ENCODE results near the gene ITGB8. TPM values are rescaled to one million over a fixed set of nuclear protein-coding genes. Genes with fewer than 3 reads are reported as not detected.
"Not testable (repeated sequence)": the region's sequence is repeated elsewhere in the genome, so short reads cannot be mapped to it uniquely, and the experiment has no call there.

ITGB8 gene
- 6.3 and 13.9 TPM in 2 replicates for total RNA-seq

DNA sequence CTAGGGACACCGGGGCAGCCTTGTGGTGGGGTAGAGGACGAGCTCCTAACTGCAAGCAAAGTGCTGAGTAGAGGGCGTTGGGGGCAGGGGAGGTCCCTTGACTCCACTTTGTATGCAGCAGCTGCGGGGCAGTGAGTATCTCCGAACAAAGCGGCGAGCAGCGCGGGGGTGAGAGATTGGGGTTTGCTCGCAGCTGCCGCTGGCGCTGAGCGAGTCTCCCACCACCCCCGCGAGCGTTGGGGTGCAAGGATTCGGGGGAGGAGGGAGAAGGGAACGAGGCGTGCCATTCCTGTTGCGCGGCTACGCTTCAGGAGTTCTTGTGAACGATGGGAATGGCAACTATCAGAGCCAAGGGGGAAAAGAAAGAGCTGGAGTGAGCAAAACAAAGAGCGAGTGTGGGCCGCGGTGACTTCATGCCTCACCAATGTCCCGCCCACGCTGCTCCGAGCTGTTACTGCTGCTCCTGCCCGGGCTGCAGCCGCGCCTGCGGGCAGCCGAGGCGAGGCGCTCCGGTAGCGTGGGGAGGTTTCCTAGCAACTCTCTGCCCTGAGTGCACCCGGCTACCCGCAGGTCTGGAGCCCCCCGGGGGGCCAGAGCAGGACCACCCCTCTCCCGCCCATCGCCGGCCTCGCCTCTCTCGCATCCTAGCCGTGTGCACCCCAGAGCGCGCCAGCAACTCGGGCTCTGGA lies at the start of gene ITGB8:
Gene ITGB8 (plus strand): TSS at position 662 of the 689 bp plus-strand sequence. CDS start 907 bp downstream, outside the sequence.
- no peak for DNase-seq (ENCODE audit: extremely low read depth, low read depth, low spot score)

DNA sequence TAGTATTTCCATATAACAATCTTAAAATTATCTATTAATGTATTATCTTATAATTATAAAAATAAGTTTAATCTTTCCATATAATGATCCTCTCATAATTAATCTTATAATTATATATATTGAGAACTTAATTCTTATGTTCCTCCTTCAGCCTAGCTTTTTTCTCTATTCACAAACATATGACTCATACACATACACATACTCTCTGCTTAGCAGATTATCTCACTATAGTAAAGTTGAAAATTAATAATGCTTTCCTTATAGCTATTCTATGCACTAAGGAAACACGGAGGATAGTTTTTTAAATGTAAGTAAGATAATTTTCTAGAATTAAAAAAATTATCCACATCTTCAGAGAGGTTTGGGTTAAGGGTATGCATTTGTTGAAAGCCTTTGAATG lies 47.7 kb upstream of the ITGB8 start:
- DNase-seq (ENCODE audit: extremely low read depth, low read depth, low spot score) = no peak

DNA sequence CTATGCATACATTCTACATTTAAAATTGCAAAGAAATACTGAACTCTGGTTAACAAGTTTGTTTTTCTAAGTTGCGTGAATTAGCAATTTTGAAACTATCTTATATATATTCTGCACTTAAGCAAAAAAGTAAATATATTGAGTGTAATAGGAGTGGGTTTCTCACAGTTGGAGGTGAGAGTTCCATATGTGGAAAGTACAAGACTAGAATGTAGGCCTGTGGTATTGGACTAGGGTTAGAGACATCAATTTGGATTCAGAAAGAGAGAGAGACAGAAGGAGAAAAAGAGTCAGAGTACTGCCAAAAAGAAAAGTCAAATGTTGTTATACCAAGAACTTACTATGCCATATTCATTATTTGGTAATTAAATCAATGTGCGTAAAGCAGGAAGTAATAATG lies 47.3 kb upstream of the ITGB8 start:
- DNase-seq (ENCODE audit: extremely low read depth, low read depth, low spot score) = no peak

DNA sequence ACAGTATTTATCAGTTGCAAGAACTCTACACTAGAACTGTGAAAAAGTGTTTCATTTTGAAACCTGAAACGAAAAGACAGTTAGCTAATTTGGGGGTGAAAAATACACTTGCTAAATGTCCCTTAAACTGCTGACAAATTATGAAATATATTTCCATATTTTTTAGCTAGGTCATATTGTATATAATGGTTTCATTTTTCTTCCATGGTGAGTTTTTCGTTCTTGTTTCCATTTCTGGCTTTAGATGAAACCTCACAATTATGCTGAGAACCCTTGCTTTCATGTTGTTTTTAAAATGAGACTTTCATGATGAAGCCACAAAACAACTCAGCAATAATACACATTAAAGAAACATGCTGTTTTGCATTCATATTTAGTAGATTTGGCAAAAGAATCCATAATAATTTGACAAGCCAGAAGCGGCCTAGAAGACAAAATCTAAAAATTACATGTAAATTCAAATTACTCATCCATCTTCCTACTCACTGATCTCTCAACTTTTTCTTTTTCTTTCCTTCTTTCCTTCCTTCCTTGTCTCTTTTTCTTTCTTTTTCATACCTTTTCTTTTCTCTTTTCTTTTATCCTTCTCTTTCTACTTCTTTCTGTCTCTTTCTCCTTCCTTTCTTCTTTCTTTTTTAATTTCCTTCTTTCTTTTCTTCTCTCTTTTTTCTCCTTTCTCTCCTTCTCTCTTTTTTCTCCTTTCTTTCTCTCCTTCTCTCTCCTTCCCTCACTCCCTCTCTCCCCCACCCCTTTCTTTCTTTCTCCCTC lies 46.5 kb upstream of the ITGB8 start:
- no peak for DNase-seq (ENCODE audit: extremely low read depth, low read depth, low spot score)

DNA sequence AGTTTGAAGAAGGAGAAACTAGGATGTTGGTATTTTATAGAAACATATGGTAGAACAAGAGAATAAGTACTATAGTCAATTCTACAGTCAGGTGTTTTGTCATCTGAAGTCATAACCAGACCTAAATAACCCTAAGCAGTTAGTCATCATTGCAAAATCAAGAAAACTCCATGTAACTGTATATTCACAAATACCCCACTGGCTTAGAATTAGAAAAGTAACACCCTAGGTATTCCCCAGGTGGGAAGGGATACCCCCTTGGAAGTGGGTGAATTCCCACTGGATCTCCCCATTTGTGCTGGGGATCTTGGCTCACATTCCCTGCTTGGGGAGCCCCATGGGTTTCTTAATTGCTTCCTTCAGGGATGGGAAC lies 45.9 kb upstream of the ITGB8 start:
- no peak for DNase-seq (ENCODE audit: extremely low read depth, low read depth, low spot score)

DNA sequence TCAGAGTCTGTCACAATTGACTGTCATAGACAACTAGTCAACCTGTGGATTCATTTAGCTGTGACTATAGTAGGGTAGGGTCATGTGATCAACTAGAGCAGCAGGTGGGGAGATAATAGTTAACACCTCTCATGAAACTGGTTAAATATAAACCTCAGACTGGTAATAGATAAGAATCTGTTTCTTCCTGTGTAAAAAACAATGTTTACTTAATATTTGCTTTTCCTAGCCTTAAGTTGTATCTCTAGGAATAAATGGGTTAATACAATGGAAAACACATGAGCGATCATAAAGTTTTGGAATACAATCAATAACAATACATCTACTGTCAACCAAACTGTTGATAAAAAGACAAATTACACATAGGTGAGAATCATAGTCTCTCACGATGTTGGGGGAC lies 43.4 kb upstream of the ITGB8 start:
- DNase-seq (ENCODE audit: extremely low read depth, low read depth, low spot score) = no peak

DNA sequence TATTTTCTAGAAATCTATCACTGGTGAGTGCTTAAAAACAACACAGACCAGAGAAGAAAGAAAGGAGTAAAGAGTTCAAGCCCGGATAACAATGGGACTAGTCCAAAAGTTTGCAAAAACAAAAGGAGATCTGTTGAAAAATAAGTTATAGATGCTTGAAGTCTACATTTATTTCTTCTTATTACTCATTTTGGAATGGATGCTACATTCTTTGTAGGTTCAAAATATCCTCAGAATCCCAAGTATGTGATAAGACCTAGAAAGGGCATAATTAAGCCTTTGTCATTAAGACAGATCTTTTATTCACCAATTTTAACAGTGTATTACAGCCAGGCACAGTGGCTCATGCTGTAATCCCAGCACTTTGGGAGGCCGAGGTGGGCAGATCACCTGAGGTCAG lies 42.7 kb upstream of the ITGB8 start:
- no peak for DNase-seq (ENCODE audit: extremely low read depth, low read depth, low spot score)

DNA sequence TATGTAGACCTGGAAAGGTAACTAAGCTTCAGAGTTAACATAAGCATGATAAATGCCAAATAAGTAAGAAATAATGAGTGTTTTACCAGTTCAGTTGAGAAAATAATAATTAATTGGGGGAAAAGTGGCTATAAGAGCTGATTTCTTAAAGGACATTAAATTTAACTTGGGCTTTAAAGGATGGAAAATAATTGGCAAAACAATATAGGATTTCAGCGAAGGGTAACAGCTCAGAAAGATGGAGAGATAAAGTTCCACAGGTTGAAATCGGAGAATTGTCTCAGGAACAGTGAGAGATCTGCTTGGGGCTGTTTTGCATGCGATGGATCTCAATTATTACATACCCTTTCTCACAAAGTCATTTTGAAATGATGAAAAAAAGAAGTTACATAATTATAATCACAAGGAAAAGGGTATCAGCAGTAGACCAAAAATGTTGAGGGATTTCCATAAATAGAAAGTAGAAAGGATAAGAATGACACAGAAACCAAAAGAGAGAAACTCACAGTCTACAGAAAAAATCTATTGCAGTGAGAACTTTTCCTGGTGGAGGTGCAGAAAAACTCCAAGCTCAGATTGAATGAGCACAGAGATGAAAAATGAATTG lies 40.1 kb upstream of the ITGB8 start:
- no peak for DNase-seq (ENCODE audit: extremely low read depth, low read depth, low spot score)

DNA sequence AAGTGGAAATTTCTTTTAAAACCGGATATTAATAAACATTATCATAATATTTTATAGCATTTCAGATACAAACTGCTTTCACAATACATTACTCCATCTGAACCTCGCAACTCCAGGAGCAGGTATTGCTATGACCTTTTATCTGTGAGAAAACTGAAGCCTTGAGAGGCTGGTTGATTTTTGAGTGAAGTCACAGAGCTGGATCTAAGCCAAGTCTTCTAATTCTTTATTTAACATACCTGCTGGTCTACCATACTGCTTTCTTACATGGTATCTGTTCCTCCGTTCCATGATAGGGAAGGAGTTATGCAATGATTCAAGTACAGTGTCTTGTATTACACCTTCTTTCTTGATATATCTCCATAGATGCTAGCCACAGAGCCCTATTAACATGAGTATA lies 37.4 kb upstream of the ITGB8 start:
- DNase-seq (ENCODE audit: extremely low read depth, low read depth, low spot score) = no peak

DNA sequence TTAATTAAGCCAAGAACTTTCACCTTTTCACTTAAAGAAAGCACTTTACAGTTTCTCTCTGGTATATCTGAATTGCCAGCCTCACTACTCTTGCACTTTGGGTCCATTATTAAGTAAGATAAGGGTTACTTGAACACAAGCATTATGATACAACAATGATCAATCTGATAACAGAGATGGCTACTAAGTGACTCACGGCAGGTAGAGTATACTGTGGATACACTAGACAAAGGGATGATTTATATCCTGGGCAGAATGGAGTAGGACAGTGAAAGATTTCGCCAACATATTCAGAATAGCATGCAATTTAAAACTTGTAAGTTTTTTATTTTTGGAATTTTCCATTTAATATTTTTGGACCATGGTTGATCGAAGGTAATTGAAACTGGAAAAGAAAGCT lies 34.3 kb upstream of the ITGB8 start:
- DNase-seq (ENCODE audit: extremely low read depth, low read depth, low spot score) = no peak

DNA sequence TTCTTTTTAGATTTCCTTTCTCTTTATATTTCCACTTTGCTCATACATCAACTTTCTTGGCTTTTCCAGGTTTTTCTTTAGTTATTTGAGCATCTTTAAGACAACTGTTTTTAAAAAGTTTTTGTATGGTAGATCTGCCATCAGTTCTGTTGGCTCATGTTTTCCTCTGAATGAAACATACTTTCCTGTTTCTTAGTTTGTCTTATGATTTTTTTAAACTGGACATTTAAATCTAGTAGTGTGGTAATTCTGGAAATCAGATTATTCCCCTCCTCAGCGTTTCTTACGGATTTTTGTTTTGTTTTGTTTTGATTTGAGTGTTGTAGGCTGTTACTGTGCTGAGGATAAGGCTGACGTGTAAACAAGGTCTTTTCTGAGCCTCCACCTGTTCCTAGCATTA lies 33.8 kb upstream of the ITGB8 start:
- no peak for DNase-seq (ENCODE audit: extremely low read depth, low read depth, low spot score)

DNA sequence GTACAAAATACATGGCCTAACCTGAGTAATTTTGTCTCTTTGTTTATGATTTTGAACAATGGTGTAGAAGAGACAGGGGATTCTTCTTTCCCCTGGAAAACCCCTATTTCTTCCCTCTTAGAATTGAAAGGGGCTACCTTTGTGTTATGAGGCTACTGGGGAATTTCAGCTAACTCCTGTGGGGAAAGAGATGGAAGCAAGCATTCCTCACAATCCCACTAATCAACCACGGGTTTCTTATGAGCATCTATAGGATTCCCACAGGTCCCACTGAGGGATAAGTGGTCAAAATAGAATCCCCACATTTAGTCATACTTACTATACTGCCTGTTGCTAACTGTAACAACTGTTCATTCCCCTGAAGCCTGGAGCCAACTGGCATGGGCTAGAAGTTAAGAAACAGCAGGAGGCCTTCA lies 32.2 kb upstream of the ITGB8 start:
- no peak for DNase-seq (ENCODE audit: extremely low read depth, low read depth, low spot score)

DNA sequence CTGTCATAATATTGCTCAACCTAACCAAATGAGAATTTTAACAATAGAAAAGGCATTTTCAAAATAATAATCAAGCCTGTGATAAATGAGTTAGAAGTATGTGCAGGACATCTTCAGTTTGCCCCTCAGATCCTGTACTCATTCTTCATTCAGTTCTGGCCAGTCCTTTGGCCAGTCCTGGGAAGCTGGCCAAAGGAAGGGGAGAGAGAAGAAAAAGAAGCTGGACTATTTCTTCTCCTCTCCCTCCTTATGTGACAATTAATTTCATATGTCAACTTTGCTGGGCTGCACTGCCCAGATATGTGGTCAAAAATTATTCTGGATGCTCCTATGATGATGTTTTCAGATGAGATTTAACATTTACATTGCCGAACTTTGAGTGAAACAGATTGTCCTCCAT lies 31.6 kb upstream of the ITGB8 start:
- DNase-seq (ENCODE audit: extremely low read depth, low read depth, low spot score) = no peak

DNA sequence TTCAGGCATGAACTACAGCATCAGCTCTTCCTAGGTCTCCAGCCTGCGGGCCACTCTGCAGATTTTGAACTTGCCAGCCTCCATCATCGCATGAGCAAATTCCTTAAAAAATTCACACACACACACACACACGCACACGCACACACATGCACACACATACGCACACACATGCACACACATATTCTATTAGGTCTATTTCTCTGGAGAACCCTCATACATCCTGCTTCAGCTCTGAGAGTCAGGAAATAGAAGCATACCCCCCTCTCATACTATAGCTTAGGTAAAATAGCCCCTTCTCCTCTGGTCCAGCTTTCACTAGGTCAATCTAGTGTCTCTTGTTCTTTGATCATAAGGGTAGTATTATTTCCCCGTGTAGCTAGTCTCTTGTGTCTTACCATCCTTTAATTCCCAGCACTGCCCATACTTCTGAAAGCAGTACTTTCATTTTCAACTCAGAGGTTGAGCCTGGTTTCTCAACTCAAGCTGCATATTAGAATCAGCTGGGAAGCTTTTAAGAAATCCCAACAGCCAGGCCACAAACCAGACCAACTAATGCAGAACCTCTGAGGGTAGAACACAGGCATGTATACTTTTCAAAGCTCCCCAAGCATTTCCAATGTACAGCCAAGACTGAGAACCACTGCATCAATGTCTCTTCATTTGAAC lies 30.9 kb upstream of the ITGB8 start:
- no peak for DNase-seq (ENCODE audit: extremely low read depth, low read depth, low spot score)

DNA sequence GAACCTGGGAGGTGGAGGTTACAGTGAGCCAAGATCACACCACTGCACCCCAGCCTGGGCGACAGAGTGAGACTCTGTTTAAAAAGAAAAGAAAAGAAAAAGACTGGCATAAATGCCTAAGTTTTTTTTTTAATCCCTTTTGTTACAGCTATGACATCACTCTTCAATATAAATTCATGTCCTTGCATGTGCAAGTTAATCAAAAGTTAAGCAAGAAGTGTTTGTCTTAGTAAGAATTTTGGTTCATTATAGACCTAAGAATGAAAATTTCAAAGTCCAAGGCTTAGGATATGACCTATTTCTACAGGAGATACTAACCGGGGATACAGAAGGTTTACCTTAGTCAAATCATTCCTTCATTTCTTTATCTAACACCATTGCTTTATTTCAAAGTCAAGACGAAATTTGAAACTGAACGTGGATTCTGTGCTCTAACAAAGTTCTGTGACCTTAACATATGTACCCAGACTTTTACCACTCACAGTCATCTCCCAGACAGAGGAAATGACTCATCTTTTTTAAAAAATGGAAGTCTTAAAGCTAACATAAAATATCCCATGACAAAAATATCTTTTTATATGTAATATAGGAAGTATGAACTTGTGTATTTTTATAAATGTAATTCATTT lies 29.3 kb upstream of the ITGB8 start:
- no peak for DNase-seq (ENCODE audit: extremely low read depth, low read depth, low spot score)

DNA sequence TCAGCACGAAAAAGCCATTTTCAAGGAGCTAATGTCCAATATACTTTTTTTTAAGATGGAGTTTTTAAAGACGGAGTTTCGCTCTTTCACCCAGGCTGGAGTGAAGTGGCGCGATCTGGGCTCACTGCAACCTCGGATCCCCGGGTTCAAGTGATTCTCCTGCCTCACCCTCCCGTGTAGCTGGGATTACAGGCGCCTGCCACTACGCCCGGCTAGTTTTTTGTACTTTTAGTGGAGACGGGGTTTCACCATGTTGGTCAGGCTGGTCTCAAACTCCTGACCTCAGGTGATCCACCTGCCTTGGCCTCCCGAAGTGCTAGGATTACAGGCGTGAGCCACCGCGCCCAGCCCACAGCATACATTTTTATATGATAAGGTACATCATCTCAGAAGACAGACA lies 28.4 kb upstream of the ITGB8 start:
- not testable (repeated sequence) for DNase-seq (ENCODE audit: extremely low read depth, low read depth, low spot score)

DNA sequence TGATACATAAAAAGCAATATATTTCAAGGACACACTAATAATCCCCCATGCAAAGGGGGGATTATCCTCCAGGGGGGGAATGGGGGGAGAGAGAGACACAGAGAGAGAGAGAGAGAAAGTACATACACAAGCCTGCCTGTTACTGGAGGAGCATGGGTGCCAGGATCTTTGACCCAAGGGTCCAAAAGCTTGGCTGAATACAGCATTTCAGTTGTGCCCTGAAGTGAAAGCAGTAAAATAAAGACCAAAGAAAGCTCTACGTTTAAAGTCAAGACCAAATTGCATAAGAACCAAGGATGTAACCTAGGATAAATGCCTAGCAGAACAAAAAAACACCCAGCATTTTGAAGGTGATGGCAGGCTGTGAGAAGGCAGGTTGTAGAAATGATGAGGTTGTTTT lies 27.8 kb upstream of the ITGB8 start:
- no peak for DNase-seq (ENCODE audit: extremely low read depth, low read depth, low spot score)

DNA sequence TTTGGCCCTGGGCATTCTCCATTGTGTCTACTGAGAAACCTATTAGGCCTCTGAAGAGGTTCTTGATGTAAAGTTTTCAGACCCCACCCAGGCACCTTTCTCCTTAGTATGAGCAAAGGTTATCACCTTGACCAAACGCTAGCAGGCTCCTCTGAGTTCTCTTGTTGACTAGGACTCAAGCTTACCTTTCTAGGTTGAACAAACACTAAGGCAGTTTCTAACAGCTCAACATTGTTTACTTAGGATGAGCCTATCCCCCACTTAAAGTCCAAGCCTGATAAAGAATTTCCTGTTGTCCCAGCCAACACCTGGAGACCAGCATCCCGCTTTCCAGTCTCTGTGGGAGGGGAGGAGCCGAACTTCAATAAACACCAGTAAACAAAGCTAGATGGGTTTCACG lies 26.3 kb upstream of the ITGB8 start:
- DNase-seq (ENCODE audit: extremely low read depth, low read depth, low spot score) = no peak

DNA sequence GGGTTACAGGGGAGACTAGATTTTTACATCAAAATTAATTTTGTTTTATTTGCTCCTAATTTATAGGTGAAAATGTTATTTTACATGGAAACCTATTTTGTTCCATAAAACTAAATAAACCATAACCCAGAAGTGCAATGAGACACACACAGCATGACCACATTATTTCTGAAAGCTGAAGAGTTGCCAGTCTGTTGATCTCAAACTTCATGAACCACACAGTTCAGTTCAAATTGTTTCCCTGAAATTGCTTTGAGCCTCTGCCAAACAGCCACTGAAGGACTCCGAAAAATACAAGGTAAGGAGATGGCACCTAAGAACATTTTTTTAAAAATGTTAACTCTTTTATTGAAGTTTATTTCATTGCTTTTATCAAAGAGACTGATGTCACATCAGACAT lies 25.0 kb upstream of the ITGB8 start:
- no peak for DNase-seq (ENCODE audit: extremely low read depth, low read depth, low spot score)

DNA sequence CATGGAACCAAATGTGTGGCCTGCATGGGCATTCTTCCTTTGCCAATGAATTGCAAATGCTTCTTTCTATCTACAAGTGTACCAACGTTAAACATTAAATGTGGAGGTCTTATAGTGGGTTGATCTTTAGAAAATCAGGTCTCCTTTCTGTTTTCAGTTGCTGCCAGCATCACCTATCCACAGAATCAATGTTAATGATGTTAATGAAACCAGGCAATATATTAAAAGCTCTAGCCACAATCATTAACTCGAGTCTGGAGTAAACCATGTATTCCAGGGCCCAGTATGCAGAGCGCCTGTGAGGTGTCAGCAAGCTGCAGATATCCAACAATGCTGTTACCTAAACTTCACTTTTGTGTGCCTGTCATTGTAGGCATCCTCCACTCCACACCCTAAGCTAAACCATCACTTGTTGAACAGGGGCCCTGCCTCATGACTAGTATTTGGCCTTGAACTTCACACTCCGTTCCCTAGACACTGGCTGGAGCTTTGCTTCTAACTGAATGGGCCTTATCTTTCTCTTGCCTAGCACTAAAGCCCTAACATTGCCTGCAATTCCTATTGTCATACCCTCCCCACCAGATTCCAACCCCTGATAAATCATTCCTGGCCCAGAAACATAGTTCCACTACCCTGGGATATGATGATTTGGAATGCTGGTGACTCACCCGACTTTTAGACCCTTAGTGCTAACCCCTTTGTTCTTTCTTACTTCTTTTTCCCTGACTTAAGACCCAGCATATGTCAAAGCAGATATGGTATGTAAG lies 24.3 kb upstream of the ITGB8 start:
- no peak for DNase-seq (ENCODE audit: extremely low read depth, low read depth, low spot score)
